Testis (tissue), 2 donors: Measurements from ENCODE around the gene MOB3B.

ENCODE experiments used
- POLR2A ChIP-seq: fragments of 450-650 bp; IDR thresholded peaks from one replicate; pipeline ENCODE4 v1.6.1; 2017; ENCODE audit warnings: antibody characterized with exemption, mild to moderate bottlenecking, moderate library complexity
- TF ChIP-seq, protein P1 (sequence below), 3 experiments: fragments of 450-650 bp in 2 of 3; fragments of 200-600 bp in 1 of 3; sonication (generic) in 1 of 3; IDR thresholded peaks; one replicate each; pipeline ENCODE4 v1.5.1; 2016 to 2019; ENCODE audit warnings: antibody characterized with exemption in 3 of 3, mild to moderate bottlenecking in 2 of 3, moderate library complexity in 1 of 3

DNA sequence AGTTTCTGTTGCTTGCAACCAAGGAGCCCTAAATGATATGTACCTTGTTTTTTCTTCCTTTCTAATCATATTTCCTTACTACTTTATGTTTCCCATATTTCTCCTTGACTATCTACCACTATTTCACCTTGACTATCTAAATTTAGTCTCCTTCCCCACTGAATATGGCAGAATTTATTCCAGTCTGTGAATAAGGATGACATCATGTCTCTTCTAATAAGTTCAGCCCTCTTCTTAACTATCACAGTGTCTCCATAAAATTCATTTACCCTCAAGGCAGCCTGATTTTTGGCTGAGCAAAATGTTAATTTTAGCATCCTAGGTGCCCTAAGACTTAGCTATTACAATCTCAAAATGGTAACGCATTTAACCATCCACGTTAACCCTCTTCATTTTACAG lies 133.1 kb downstream of the MOB3B start:
- TF ChIP-seq POLR2A: no peak
- TF ChIP-seq, protein P1, sequence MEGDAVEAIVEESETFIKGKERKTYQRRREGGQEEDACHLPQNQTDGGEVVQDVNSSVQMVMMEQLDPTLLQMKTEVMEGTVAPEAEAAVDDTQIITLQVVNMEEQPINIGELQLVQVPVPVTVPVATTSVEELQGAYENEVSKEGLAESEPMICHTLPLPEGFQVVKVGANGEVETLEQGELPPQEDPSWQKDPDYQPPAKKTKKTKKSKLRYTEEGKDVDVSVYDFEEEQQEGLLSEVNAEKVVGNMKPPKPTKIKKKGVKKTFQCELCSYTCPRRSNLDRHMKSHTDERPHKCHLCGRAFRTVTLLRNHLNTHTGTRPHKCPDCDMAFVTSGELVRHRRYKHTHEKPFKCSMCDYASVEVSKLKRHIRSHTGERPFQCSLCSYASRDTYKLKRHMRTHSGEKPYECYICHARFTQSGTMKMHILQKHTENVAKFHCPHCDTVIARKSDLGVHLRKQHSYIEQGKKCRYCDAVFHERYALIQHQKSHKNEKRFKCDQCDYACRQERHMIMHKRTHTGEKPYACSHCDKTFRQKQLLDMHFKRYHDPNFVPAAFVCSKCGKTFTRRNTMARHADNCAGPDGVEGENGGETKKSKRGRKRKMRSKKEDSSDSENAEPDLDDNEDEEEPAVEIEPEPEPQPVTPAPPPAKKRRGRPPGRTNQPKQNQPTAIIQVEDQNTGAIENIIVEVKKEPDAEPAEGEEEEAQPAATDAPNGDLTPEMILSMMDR (IDR thresholded peaks at IDR 0.05): no peak
